SK-N-MC (cell line): ENCODE measurements around the gene NAA15.
"Not testable (repeated sequence)": the region's sequence is repeated elsewhere in the genome, so short reads cannot be mapped to it uniquely, and the experiment has no call there.

Experiments used
- DNase-seq: peaks from one replicate; pipeline ENCODE4 v3.0.0-alpha.2; 2011; ENCODE audit warnings: low read depth, low spot score
- H3K27ac ChIP-seq: fragments of 200-600 bp; sonication (generic); 2 replicates; pipeline ENCODE4 v1.5.1; 2016; ENCODE audit warnings: mixed run types
- H3K36me3 ChIP-seq: fragments of 200-600 bp; sonication (generic); 2 replicates; pipeline ENCODE4 v1.6.1; 2017; ENCODE audit warnings: antibody characterized with exemption, low read length, mixed read lengths; ENCODE audit not compliant: insufficient read depth
- H3K4me3 ChIP-seq: fragments of 200-600 bp; sonication (generic); 2 replicates; pipeline ENCODE4 v1.5.1; 2016
- H3K9ac ChIP-seq: fragments of 200-600 bp; sonication (generic); 2 replicates; pipeline ENCODE4 v1.8.0; 2017; ENCODE audit warnings: mixed run types, mixed read lengths; ENCODE audit not compliant: insufficient read length
- H3K9me3 ChIP-seq: fragments of 200-600 bp; sonication (generic); 2 replicates; pipeline ENCODE4 v1.6.1; 2017; ENCODE audit warnings: low read depth, mild to moderate bottlenecking, antibody characterized with exemption, low read length, moderate library complexity, mixed read lengths
- EZH2 ChIP-seq: fragments of 200-600 bp; sonication (generic); IDR thresholded peaks from one replicate; pipeline ENCODE4 v1.6.1; 2017; ENCODE audit warnings: antibody characterized with exemption
- FOXP2 ChIP-seq: optimal IDR thresholded peaks from 2 replicates; pipeline ENCODE3; 2011; ENCODE audit warnings: mild to moderate bottlenecking, moderate library complexity; ENCODE audit not compliant: insufficient read depth; ENCODE audit errors: extremely low read length, control extremely low read depth
- POLR2AphosphoS5 ChIP-seq: IDR thresholded peaks from 2 replicates; pipeline ENCODE4 v1.6.1; 2012; ENCODE audit warnings: mild to moderate bottlenecking, low read depth, low read length, borderline replicate concordance

The NAA15 gene

GRCh38 chr4:139312552-139313332, 11.4 kb downstream of the NAA15 start:
- peaks cover 8% of the 10 kb centered on the region; the same call in 1 of the 2 replicates for H3K9me3 ChIP-seq
- H3K9ac ChIP-seq = no peak overlapping the region
- peaks cover 66% of the 10 kb centered on the region for H3K36me3 ChIP-seq
- TF ChIP-seq EZH2 = no peak
- TF ChIP-seq FOXP2 = no peak
- TF ChIP-seq POLR2AphosphoS5 = no peak
- peak overlapping the region; percentile 47; the same call in 1 of the 2 replicates for H3K27ac ChIP-seq
- H3K4me3 ChIP-seq = no peak overlapping the region
- no peak for DNase-seq

- not testable (repeated sequence) for H3K9me3 ChIP-seq, DNase-seq, H3K9ac ChIP-seq, H3K4me3 ChIP-seq
- Histone ChIP-seq H3K36me3 (peaks cover 65% of the 10 kb centered on the region), H3K27ac (0 out of 2 replicates have a peak overlapping the region, but pooled peaks have one; percentile 47)
Observed at GRCh38 chr4:139313414-139313813, 12.1 kb downstream of the NAA15 start.

- peaks cover 65% of the 10 kb centered on the region for H3K36me3 ChIP-seq
- TF ChIP-seq FOXP2 (no peak), POLR2AphosphoS5 (no peak), EZH2 (no peak)
- H3K9me3 ChIP-seq = peaks cover 8% of the 10 kb centered on the region; the same call in 1 of the 2 replicates
- no peak overlapping the region for H3K9ac ChIP-seq
- no peak overlapping the region for H3K27ac ChIP-seq
- H3K4me3 ChIP-seq = no peak overlapping the region
- no peak for DNase-seq
Observed at GRCh38 chr4:139314047-139314800, 12.9 kb downstream of the NAA15 start.

- H3K4me3 ChIP-seq = no peak overlapping the region
- no peak for DNase-seq
- no peak for TF ChIP-seq POLR2AphosphoS5
- TF ChIP-seq EZH2 = no peak
- TF ChIP-seq FOXP2 = no peak
- H3K36me3 ChIP-seq = peaks cover 64% of the 10 kb centered on the region
- peaks cover 8% of the 10 kb centered on the region; the same call in 1 of the 2 replicates for H3K9me3 ChIP-seq
- no peak overlapping the region for H3K27ac ChIP-seq
- no peak overlapping the region for H3K9ac ChIP-seq
Observed at GRCh38 chr4:139315221-139315675, 13.9 kb downstream of the NAA15 start.

- Histone ChIP-seq H3K27ac (no peak overlapping the region), H3K9ac (no peak overlapping the region), H3K4me3 (no peak overlapping the region), H3K36me3 (peaks cover 64% of the 10 kb centered on the region), H3K9me3 (peaks cover 8% of the 10 kb centered on the region; the same call in 1 of the 2 replicates)
- TF ChIP-seq FOXP2 (no peak), POLR2AphosphoS5 (no peak), EZH2 (no peak)
- DNase-seq = no peak
Observed at GRCh38 chr4:139316733-139317132, 15.4 kb downstream of the NAA15 start.

- H3K9me3 ChIP-seq = peaks cover 8% of the 10 kb centered on the region; the same call in 1 of the 2 replicates
- H3K36me3 ChIP-seq = peaks cover 56% of the 10 kb centered on the region
- no peak overlapping the region for H3K27ac ChIP-seq
- no peak for DNase-seq
- no peak overlapping the region for H3K9ac ChIP-seq
- no peak overlapping the region for H3K4me3 ChIP-seq
- no peak for TF ChIP-seq FOXP2
- no peak for TF ChIP-seq POLR2AphosphoS5
- no peak for TF ChIP-seq EZH2
Observed at GRCh38 chr4:139317635-139318034, 16.3 kb downstream of the NAA15 start.

GRCh38 chr4:139319571-139319970, 18.3 kb downstream of the NAA15 start:
- Histone ChIP-seq H3K4me3 (no peak overlapping the region), H3K36me3 (peaks cover 41% of the 10 kb centered on the region), H3K9ac (no peak overlapping the region), H3K9me3 (peaks cover 8% of the 10 kb centered on the region; the same call in 1 of the 2 replicates), H3K27ac (no peak overlapping the region)
- TF ChIP-seq POLR2AphosphoS5 (no peak), FOXP2 (no peak), EZH2 (no peak)
- no peak for DNase-seq

- not testable (repeated sequence) for H3K9me3 ChIP-seq, H3K4me3 ChIP-seq, H3K9ac ChIP-seq, DNase-seq, H3K27ac ChIP-seq
- H3K36me3 ChIP-seq = peaks cover 41% of the 10 kb centered on the region
Observed at GRCh38 chr4:139322070-139322469, 20.8 kb downstream of the NAA15 start.

- not testable (repeated sequence) for DNase-seq, H3K9ac ChIP-seq, H3K27ac ChIP-seq, H3K9me3 ChIP-seq, H3K4me3 ChIP-seq
- peaks cover 42% of the 10 kb centered on the region for H3K36me3 ChIP-seq
Observed at GRCh38 chr4:139322541-139322940, 21.2 kb downstream of the NAA15 start.
